WTC11 (cell line): Measurements from ENCODE around the gene ZNF236.

Source experiments
- ATF1 ChIP-seq: sonication (generic); formaldehyde crosslinking; IDR thresholded peaks from 2 replicates; pipeline ENCODE4 v1.8.1; 2023; ENCODE audit warnings: mild to moderate bottlenecking, moderate library complexity, missing genetic modification reagents
- CTCF ChIP-seq: fragments of 200-600 bp; IDR thresholded peaks from 2 replicates; pipeline ENCODE4 v1.8.0; 2022; ENCODE audit warnings: antibody characterized with exemption
- E2F5 ChIP-seq: sonication (generic); formaldehyde crosslinking; IDR thresholded peaks from 2 replicates; pipeline ENCODE4 v1.8.1; 2022; ENCODE audit warnings: mild to moderate bottlenecking, moderate library complexity, missing genetic modification reagents
- HMGA2 ChIP-seq: fragments of 250-450 bp; sonication (Bioruptor Pico); IDR thresholded peaks from 2 replicates; pipeline ENCODE4 v1.4.0; 2021; ENCODE audit warnings: mild to moderate bottlenecking, moderate library complexity
- MAX ChIP-seq: sonication (generic); formaldehyde crosslinking; IDR thresholded peaks from 2 replicates; pipeline ENCODE4 v1.8.0; 2022; ENCODE audit warnings: mild to moderate bottlenecking, missing genetic modification reagents
- SP1 ChIP-seq: sonication (generic); formaldehyde crosslinking; conservative IDR thresholded peaks from 2 replicates; pipeline ENCODE4 v1.8.1; 2022; ENCODE audit warnings: missing genetic modification reagents
- TEAD4 ChIP-seq: sonication (generic); formaldehyde crosslinking; IDR thresholded peaks from 2 replicates; pipeline ENCODE4 v1.8.0; 2022; ENCODE audit warnings: mild to moderate bottlenecking, missing genetic modification reagents
- ZNF263 ChIP-seq: sonication (generic); formaldehyde crosslinking; IDR thresholded peaks from 2 replicates; pipeline ENCODE4 v1.8.1; 2022; ENCODE audit warnings: low read depth, mild to moderate bottlenecking, moderate library complexity, missing genetic modification reagents
- ZNF423 ChIP-seq: fragments of 250-450 bp; sonication (Bioruptor Pico); IDR thresholded peaks from 2 replicates; pipeline ENCODE4 v2.1.2; 2022; ENCODE audit warnings: mild to moderate bottlenecking, moderate library complexity
- TF ChIP-seq, protein P1 (sequence below): sonication (generic); formaldehyde crosslinking; conservative IDR thresholded peaks from 2 replicates; pipeline ENCODE4 v1.8.1; 2022; ENCODE audit warnings: mild to moderate bottlenecking, missing genetic modification reagents

DNA sequence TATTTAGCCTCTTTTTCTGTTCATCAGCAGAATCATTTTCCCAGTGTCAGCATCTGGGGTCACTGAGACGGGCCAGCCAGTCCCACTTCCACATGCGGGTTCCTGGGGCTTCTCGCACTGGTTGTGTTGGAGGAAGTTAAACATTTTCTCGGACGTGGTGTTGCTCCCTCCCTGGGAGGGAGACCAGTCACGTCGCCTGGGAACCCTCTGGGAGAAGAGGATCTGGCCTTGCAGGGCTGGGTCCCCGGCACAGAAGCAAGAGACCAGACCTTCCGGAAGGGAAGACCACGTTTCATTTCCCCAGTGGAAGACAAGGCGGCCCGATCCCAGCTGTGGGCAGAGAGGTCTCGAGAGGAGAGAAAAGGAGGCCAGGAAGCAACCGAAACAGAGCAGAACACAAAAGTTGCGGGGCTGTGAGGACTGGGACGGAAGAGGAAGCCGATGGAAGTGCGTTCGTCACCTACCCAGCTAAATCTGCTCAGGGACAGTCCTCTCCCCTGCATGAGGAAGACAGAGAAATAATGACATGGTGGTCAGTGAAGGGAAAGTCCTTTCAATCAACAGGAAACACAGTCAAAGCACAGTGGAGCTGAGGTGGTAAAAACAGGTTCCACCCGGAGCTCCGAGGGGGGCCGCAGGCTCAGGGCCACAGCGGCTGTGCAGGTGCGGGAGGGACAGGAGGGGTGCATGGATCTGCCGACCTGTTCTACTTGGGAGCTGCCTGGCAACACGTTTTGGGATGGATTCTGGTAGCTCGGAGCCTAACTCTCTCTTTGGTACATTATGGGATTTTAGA lies 165.9 kb downstream of the ZNF236 start:
- TF ChIP-seq CTCF (no peak), HMGA2 (CRISPR knock-in tag) (no peak), TEAD4 (CRISPR knock-in tag) (no peak), E2F5 (CRISPR knock-in tag) (no peak), MAX (no peak), ZNF263 (CRISPR knock-in tag) (no peak), ZNF423 (CRISPR knock-in tag) (no peak), SP1 (no peak), ATF1 (no peak)
- TF ChIP-seq, protein P1, sequence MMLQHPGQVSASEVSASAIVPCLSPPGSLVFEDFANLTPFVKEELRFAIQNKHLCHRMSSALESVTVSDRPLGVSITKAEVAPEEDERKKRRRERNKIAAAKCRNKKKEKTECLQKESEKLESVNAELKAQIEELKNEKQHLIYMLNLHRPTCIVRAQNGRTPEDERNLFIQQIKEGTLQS (CRISPR knock-in tag) = no peak
